HepG2 (cell line): ENCODE measurements around the gene SKP2. TPM values are rescaled to one million over a fixed set of nuclear protein-coding genes. Genes with fewer than 3 reads are reported as not detected.
A peak's percentile ranks its signal among the peaks of the same experiment; 100 is the strongest.

Experiments
- AFF4 ChIP-seq: sonication (generic); formaldehyde crosslinking; IDR thresholded peaks from 2 replicates; pipeline ENCODE4 v1.4.0; 2020; ENCODE audit warnings: missing genetic modification reagents
- GATAD2A ChIP-seq: IDR thresholded peaks from 2 replicates; pipeline ENCODE4 v1.6.1; 2016
- HOMEZ ChIP-seq: IDR thresholded peaks from 2 replicates; pipeline ENCODE4 v1.6.1; 2016; ENCODE audit warnings: low read depth
- ISL2 ChIP-seq: sonication (generic); formaldehyde crosslinking; IDR thresholded peaks from 2 replicates; pipeline ENCODE4 v1.5.0; 2020; ENCODE audit warnings: missing genetic modification reagents
- NCOA2 ChIP-seq: sonication (generic); formaldehyde crosslinking; IDR thresholded peaks from 2 replicates; pipeline ENCODE4 v1.8.0; 2022; ENCODE audit warnings: inconsistent platforms
- NCOR1 ChIP-seq: fragments of 200-600 bp; sonication (generic); IDR thresholded peaks from 2 replicates; pipeline ENCODE4 v1.7.0; 2017; ENCODE audit warnings: antibody characterized with exemption, low read length, borderline replicate concordance
- SALL1 ChIP-seq: sonication (generic); formaldehyde crosslinking; IDR thresholded peaks from 2 replicates; pipeline ENCODE4 v1.8.0; 2022; ENCODE audit warnings: mild to moderate bottlenecking, missing genetic modification reagents
- TCF7 ChIP-seq: sonication (generic); IDR thresholded peaks from 2 replicates; pipeline ENCODE4 v1.6.1; 2016; ENCODE audit warnings: antibody characterized with exemption, low read depth
- TCF7L2 ChIP-seq: IDR thresholded peaks from 2 replicates; pipeline ENCODE4 v1.6.1; 2011; ENCODE audit warnings: mild to moderate bottlenecking, low read depth, low read length, moderate library complexity
- TFAP4 ChIP-seq: sonication (generic); IDR thresholded peaks from 2 replicates; pipeline ENCODE4 v1.6.1; 2016; ENCODE audit warnings: low read depth, borderline replicate concordance
- YEATS2 ChIP-seq: sonication (generic); formaldehyde crosslinking; IDR thresholded peaks from 2 replicates; pipeline ENCODE4 v1.4.0; 2020; ENCODE audit warnings: missing genetic modification reagents, borderline replicate concordance
- ZNF138 ChIP-seq: sonication (generic); formaldehyde crosslinking; IDR thresholded peaks from 2 replicates; pipeline ENCODE4 v1.5.0; 2020; ENCODE audit warnings: mild to moderate bottlenecking, low read depth, missing genetic modification reagents
- ZNF562 ChIP-seq: sonication (generic); formaldehyde crosslinking; IDR thresholded peaks from 2 replicates; pipeline ENCODE4 v1.8.0; 2022; ENCODE audit warnings: missing genetic modification reagents, borderline replicate concordance
- ZNF598 ChIP-seq: sonication (generic); formaldehyde crosslinking; IDR thresholded peaks from 2 replicates; pipeline ENCODE4 v1.5.1; 2020; ENCODE audit warnings: mild to moderate bottlenecking, missing genetic modification reagents, borderline replicate concordance
- polyA plus RNA-seq, 8 experiments: library from polyadenylated mRNA; depleted of rRNA in 3 of 8; stranded (reverse) in 7 of 8; unstranded in 1 of 8; fragments of >200 nt; fragmentation: Illumina TruSeq in 4 of 8; extraction: Trizol in 4 of 8; gene quantifications; 2 replicates each; pipeline versions ENCODE4 v1.2.1 to v1.2.3, GENCODE V29; 2011 to 2016; ENCODE audit warnings: low read depth in 4 of 8, missing spikeins in 1 of 8, mixed read lengths in 1 of 8; ENCODE audit not compliant: insufficient read depth in 1 of 8
- total RNA-seq, 5 experiments: library from RNA; depleted of rRNA; stranded (reverse); fragments of >200 nt; fragmentation: Illumina TruSeq; extraction: Trizol; gene quantifications; 2 replicates each; pipeline ENCODE4 v1.2.3, GENCODE V29; 2016; ENCODE audit warnings: low read depth in 1 of 5
- TF ChIP-seq, protein P1 (sequence below): sonication (generic); formaldehyde crosslinking; IDR thresholded peaks from 2 replicates; pipeline ENCODE4 v1.5.0; 2020; ENCODE audit warnings: mild to moderate bottlenecking, missing genetic modification reagents
- TF ChIP-seq, protein P2 (sequence below), 2 experiments: IDR thresholded peaks; 2 replicates each; pipeline ENCODE4 v1.6.1; 2011 to 2012; ENCODE audit warnings: low read length in 2 of 2, borderline replicate concordance in 1 of 2, low read depth in 1 of 2, mild to moderate bottlenecking in 1 of 2, moderate library complexity in 1 of 2

The SKP2 gene
- total and polyA plus RNA-seq, 2 of the 13 experiments (the other 11 are each of a cell fraction or from before 2014, with no cell fraction given) = 29.6 to 84.1 TPM

GRCh38 chr5:36180556-36181350 lies 28.8 kb downstream of the SKP2 start (continued):
- no peak for TF ChIP-seq AFF4 (CRISPR knock-in tag)
- no peak for TF ChIP-seq ZNF562 (CRISPR knock-in tag)
- TF ChIP-seq SALL1 (CRISPR knock-in tag) = peak; percentile 56; the same call in 1 of the 2 replicates
- TF ChIP-seq ZNF598 (CRISPR knock-in tag) = no peak
- TF ChIP-seq HOMEZ (CRISPR knock-in tag) = peak; percentile 83; the same call in 1 of the 2 replicates
- TF ChIP-seq NCOA2 (CRISPR knock-in tag) = peak; percentile 97
- TF ChIP-seq TCF7 = peak; percentile 97
- TF ChIP-seq YEATS2 (CRISPR knock-in tag) = no peak
- peak; percentile 100 for TF ChIP-seq ISL2 (CRISPR knock-in tag)
- peak; percentile 96 for TF ChIP-seq NCOR1
- peak; percentile 97 for TF ChIP-seq TCF7L2
- TF ChIP-seq GATAD2A (CRISPR knock-in tag) = peak; percentile 97
- TF ChIP-seq, protein P1, sequence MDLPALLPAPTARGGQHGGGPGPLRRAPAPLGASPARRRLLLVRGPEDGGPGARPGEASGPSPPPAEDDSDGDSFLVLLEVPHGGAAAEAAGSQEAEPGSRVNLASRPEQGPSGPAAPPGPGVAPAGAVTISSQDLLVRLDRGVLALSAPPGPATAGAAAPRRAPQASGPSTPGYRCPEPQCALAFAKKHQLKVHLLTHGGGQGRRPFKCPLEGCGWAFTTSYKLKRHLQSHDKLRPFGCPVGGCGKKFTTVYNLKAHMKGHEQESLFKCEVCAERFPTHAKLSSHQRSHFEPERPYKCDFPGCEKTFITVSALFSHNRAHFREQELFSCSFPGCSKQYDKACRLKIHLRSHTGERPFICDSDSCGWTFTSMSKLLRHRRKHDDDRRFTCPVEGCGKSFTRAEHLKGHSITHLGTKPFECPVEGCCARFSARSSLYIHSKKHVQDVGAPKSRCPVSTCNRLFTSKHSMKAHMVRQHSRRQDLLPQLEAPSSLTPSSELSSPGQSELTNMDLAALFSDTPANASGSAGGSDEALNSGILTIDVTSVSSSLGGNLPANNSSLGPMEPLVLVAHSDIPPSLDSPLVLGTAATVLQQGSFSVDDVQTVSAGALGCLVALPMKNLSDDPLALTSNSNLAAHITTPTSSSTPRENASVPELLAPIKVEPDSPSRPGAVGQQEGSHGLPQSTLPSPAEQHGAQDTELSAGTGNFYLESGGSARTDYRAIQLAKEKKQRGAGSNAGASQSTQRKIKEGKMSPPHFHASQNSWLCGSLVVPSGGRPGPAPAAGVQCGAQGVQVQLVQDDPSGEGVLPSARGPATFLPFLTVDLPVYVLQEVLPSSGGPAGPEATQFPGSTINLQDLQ (CRISPR knock-in tag) = no peak
- TF ChIP-seq, protein P2, sequence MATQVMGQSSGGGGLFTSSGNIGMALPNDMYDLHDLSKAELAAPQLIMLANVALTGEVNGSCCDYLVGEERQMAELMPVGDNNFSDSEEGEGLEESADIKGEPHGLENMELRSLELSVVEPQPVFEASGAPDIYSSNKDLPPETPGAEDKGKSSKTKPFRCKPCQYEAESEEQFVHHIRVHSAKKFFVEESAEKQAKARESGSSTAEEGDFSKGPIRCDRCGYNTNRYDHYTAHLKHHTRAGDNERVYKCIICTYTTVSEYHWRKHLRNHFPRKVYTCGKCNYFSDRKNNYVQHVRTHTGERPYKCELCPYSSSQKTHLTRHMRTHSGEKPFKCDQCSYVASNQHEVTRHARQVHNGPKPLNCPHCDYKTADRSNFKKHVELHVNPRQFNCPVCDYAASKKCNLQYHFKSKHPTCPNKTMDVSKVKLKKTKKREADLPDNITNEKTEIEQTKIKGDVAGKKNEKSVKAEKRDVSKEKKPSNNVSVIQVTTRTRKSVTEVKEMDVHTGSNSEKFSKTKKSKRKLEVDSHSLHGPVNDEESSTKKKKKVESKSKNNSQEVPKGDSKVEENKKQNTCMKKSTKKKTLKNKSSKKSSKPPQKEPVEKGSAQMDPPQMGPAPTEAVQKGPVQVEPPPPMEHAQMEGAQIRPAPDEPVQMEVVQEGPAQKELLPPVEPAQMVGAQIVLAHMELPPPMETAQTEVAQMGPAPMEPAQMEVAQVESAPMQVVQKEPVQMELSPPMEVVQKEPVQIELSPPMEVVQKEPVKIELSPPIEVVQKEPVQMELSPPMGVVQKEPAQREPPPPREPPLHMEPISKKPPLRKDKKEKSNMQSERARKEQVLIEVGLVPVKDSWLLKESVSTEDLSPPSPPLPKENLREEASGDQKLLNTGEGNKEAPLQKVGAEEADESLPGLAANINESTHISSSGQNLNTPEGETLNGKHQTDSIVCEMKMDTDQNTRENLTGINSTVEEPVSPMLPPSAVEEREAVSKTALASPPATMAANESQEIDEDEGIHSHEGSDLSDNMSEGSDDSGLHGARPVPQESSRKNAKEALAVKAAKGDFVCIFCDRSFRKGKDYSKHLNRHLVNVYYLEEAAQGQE (IDR thresholded peaks at IDR 0.05; ENCODE audit: borderline replicate concordance in 1 of 2, low read depth in 1 of 2, low read length in 2 of 2) = peak in 1 of 2 experiments; percentile 85; a peak in 2 of 4 replicates
- TF ChIP-seq ZNF138 (CRISPR knock-in tag) = no peak
- TF ChIP-seq TFAP4 = peak; percentile 30; the same call in 1 of the 2 replicates
